Inflammatory macrophage treated with lipopolysaccharide for 4 hours (primary cell): Measurements from ENCODE around the gene SEMA6B.

Source experiments
- DNase-seq: peaks from one replicate; pipeline ENCODE4 v3.0.0-alpha.2; 2020

Gene SEMA6B

GRCh38 chr19:4588291-4588761 is 28.8 kb upstream of the SEMA6B start:
- DNase-seq = peak; percentile 58

DNA sequence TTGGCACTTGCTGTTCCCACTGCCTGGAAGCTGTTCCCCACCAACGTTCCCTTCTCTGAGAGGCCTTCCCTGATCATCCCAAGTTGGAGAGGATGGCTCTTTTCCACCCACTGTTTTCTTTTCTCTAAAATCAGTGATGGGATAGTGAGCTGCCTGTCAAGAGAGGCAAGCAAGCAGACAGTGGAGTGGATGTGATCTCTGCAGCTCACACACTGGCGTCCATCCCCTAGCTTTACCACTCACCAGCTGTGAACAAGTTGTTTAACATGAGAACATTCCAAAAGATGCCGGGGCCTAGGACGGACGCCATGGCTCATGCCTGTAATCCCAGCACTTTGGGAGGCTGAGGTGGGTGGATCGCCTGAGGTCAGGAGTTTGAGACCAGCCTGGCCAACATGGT is 28.0 kb upstream of the SEMA6B start:
- DNase-seq = no peak

DNA sequence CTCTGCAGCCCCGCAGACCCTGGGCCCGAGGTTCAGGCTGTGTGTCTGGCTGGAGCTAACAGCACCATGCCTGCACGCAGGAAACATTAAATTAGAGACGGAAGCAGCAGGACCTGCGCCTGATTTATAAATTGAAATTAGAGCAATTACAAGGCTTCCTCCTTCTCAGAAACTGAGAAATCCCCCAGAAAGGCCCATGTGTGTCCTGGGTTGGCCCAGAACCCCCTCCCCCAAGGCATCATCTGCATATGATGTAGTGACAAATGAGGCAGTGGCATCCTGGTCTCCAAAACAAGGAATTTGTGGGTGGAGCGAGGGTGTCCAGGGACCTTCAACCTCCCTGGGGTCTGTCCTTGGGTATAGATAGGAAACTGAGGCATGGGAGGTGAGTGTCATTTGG is 27.2 kb upstream of the SEMA6B start:
- DNase-seq = peak; percentile 46

- no peak for DNase-seq
Observed at GRCh38 chr19:4586245-4586644, 26.8 kb upstream of the SEMA6B start.

GRCh38 chr19:4585556-4585955 is 26.1 kb upstream of the SEMA6B start:
- no peak for DNase-seq

- DNase-seq = no peak
Observed at GRCh38 chr19:4584670-4585460, 25.4 kb upstream of the SEMA6B start.

DNA sequence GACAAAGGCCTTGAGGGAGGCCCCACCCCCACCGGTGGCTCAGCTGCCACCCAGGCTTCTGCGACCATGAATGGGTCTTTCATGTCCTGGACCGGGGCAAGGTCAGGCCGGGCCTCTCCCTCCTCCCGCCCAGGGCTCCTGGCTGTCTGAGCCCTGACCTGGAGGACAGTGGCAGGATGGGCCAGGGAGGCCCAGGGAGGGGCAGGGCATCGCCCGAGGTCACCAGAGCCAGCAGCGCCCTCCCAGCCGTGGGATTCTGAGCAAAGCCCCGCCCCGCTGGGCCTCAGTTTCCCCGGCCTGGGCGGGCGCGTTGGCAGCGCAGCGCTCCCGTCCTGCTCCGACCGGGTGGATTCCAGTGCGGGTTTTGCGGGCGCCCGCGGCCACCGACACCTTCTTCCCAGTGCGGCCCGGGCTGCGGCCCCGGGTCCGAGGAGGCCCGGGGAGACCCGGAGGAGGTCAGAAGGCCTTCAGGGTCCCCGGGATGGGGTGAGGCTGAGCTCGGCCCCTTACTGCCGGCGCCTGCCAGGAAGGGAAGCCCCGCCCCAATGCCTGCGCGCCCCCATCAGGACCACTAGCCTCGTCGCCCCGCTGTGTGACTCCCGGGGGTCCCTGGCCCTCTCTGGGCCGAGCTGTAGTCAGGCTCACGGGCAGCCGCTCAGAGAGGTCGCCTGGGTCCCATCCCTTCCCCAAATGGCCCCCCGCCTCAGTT is 24.6 kb upstream of the SEMA6B start:
- no peak for DNase-seq

GRCh38 chr19:4582980-4583842 is 23.7 kb upstream of the SEMA6B start:
- no peak for DNase-seq

- DNase-seq = no peak
Observed at GRCh38 chr19:4581666-4582553, 22.4 kb upstream of the SEMA6B start.

DNA sequence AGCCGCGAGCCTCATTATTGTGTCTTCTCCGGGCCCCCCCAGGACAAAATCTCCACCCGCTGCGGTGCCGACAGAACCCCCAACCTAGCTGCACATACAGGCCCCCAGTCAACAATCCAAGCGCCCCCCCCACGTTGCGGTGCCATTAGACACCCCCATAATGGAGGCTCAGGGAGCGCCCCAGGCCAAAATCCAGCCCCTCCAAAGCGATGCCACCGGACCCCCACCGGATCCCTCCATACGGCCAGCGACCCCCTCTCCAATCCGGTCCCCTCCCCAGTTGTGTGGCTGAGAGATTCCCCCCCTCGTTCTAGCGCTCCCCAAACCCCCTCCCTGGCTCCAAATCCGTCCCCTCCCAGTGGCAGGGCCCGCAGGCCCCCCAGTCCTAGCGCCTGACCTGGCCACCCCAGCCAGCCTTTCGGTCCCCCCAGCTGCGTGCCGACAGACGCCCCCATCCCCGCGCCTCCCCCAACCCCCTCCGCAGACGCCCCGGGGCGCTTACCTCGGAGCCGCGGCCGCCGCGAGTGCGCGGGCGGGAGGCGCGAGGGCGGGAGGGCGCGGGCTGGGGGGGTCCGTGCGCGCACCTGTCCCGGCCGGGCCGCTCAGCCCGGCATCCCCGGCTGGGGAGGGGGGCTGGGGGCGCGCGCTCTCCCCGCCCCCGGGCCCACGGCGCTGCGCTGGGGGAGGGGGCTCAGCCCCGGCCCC is 21.6 kb upstream of the SEMA6B start:
- DNase-seq = no peak

DNA sequence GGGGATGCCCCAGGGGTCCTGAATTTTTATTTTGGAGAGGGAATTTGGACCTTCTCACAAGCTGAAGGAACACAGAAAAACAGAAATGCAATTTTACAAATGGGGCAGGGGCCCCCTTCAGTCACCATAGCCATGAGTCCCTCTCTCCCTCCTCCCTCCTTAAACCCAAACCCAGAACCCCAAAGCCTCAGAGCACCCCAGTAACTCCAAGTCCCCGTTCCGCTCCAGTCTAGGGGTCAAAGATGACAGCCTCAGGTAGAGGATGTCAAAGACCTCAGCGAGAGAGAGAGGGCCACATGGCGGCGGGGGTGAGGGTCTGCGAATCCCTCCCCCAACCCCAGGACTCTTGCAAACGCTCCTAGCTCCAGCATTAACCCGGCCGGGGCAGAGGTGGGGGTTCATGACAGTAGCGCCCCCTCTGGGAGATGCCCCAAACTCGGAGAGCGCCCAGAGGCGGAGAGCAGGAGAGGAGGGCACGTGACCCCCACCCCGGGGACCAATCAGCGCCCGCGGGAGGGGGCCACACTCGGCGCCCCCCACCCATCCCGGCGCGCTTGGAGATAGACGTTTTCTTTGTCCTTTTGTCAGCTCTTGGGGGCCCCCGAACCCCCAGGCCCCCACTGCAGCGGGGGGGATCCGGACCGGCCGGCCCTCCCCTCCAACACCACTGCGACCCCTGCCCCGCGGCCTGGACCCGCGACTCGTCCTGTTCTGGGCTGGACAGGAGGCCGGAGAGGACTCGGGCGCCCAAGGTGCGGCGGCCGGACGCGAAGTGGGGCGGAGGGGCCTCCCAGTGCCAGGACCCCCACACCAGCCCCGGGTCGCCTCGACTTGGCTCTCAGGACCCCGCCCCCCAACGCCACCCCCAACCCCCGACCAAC is 20.8 kb upstream of the SEMA6B start:
- DNase-seq = no peak

DNA sequence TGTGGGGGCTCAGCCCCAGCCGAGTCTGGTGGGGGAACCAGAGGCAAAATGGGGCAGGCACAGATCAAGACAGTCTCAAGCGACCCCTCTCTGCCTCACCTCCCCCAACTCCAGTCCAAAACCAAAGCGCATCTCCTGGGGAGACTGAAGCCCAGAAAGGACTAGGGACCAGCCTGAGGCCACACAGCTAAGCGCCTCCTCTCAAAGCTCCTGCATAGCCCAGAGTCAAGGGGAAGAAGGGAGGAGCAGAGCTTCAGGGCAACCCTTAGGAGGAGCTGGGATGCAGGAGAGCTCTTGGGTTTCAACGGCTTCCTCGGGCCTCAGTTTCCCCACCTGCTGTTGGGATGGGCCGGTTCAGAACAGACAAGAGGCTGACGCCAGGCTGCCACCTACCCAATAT is 19.9 kb upstream of the SEMA6B start:
- DNase-seq = no peak

DNA sequence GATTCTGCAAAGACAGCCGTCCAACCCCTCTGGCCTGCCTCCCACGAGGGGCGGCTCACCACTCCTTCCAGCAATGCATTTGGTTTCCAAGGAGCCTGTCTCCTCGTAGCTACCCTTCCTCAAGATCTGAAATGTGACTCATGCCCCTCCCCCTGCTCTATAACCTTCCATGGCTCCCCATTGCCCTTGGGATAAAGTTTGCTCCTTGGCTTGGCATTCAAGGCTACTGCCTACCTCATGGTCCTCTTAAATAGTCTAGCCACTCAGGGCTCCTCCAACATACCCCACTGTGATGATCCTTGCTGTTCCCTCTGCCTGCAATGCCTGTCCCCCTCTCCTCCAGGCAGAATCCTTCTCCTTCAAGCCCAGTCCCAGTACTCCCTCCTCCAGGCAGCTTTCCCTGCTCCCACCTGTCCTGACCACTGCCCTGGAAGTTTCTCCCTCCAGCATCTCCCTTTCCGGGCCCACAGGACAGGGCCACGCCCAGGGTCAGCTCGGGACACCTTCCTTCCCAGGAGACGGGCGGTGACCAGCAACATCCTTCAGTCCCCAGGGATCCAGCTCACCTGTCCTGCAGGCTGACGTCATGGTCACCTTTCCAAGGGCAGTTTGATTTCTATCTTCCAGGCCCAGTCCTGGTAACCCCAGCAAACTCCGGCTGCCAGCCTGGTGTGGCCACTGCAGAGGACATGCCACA is 19.2 kb upstream of the SEMA6B start:
- no peak for DNase-seq

GRCh38 chr19:4577020-4577782 is 17.7 kb upstream of the SEMA6B start:
- DNase-seq = no peak

GRCh38 chr19:4576016-4576933 is 16.8 kb upstream of the SEMA6B start:
- peak; percentile 62 for DNase-seq

DNA sequence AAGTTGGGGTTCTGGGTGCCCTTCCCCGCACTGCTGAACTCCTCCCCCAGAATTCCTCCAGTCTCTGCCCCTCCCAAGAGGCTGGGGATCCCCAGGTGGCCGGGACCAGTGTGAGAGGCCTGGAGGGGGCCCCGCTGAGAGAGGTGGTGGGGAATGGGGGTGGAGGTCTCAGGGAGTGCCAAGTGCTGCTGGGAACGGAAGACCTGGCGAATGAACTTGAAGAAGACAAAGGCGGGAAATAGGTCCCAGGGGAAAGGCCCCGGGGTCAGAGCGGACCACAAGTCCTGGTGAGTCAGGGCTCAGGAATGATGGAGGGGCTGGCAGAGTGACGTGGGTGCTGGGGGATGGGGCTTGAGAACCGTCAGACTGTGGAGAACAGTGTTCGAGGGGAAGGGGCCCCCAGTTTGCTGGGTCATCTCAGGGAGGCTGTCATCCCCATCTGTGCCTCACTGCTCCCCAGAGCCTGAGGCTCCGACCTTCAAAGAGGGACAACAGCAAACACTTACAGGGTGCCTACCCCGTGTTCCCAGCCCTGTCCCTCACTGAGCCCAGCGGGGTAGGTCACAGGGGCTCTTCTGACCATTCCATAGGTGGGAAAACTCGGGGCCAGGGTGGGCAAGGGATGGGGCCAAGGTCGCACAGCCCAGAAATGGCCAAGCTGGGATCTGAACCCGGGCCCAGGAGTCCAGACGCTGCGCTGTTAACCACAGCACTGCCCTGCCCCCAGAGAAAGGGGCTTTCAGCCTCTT is 16.0 kb upstream of the SEMA6B start:
- DNase-seq = no peak

DNA sequence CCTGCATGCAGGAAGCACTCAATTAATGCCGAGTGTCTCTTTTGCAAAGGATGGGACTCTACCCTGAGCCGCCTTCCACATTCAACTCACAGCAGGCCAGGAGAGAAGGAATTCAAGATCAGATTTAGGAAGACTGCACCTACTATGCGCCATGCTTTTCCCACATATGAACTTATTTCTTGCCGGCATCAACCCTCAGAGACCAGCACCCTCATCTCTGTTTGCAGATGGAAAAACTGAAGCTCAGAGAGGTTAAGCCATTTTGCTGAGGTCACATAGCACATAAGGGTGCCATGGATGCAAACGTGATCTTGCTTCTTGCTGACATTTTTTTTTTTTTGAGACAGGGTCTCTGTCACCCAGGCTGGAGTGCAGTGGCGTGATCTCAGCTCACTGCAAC is 14.2 kb upstream of the SEMA6B start:
- no peak for DNase-seq
